Left lobe of liver (tissue), 2 donors: ENCODE data around the gene PDE9A. TPM values are rescaled to one million over a fixed set of nuclear protein-coding genes. Genes with fewer than 3 reads are reported as not detected.

Experiments
- ATAC-seq: fragments of 200-7000 bp; cut with Tn5 transposase; one replicate; pipeline ENCODE4 v1.9.1; 2020; ENCODE audit warnings: mild to moderate bottlenecking, moderate library complexity
- DNase-seq: peaks from one replicate; pipeline ENCODE4 v3.0.0-alpha.2; 2020; ENCODE audit warnings: low spot score
- total RNA-seq: library from RNA; stranded (reverse); gene quantifications from one replicate; pipeline ENCODE4 v1.2.1, GENCODE V29; 2021
- donor health status: DM: no; HTN: no; CAD: no; lungs with moderate emphysema.
- donor health status: DM: no; HTN: yes; CAD: no.

Gene PDE9A
- total RNA-seq, 1 donor from 2014 or later = 3.9 TPM

- ATAC-seq (no peak), DNase-seq (no peak)
Measured at GRCh38 chr21:42684109-42684916, 30.9 kb downstream of the PDE9A start.

- no peak for ATAC-seq
- DNase-seq = no peak
Measured at GRCh38 chr21:42685036-42685435, 31.6 kb downstream of the PDE9A start.

- DNase-seq (no peak), ATAC-seq (no peak)
Measured at GRCh38 chr21:42685954-42686500, 32.6 kb downstream of the PDE9A start.

GRCh38 chr21:42687796-42688195 lies 34.4 kb downstream of the PDE9A start:
- no peak for ATAC-seq

GRCh38 chr21:42688226-42688840 lies 34.9 kb downstream of the PDE9A start:
- DNase-seq = no peak

More at GRCh38 chr21:42687796-42688195, 34.4 kb downstream of the PDE9A start:
- no peak for DNase-seq

GRCh38 chr21:42688841-42689371 lies 35.5 kb downstream of the PDE9A start:
- DNase-seq (no peak), ATAC-seq (no peak)

More at GRCh38 chr21:42688226-42688840, 34.9 kb downstream of the PDE9A start:
- no peak for ATAC-seq

GRCh38 chr21:42690586-42690985 lies 37.2 kb downstream of the PDE9A start:
- ATAC-seq = no peak
- DNase-seq = no peak

- ATAC-seq = no peak
- DNase-seq = no peak
Measured at GRCh38 chr21:42691901-42692559, 38.6 kb downstream of the PDE9A start.

GRCh38 chr21:42692688-42693087 lies 39.3 kb downstream of the PDE9A start:
- DNase-seq = no peak
- no peak for ATAC-seq

- DNase-seq (no peak), ATAC-seq (no peak)
Measured at GRCh38 chr21:42694751-42695696, 41.6 kb downstream of the PDE9A start.

- no peak for DNase-seq
Measured at GRCh38 chr21:42695697-42696380, 42.4 kb downstream of the PDE9A start.

GRCh38 chr21:42696501-42697040 lies 43.1 kb downstream of the PDE9A start:
- ATAC-seq = no peak
- DNase-seq = no peak

More at GRCh38 chr21:42695697-42696380, 42.4 kb downstream of the PDE9A start:
- ATAC-seq = no peak

- DNase-seq = no peak
- ATAC-seq = no peak
Measured at GRCh38 chr21:42698733-42699132, 45.3 kb downstream of the PDE9A start.

- ATAC-seq (no peak), DNase-seq (no peak)
Measured at GRCh38 chr21:42699196-42699595, 45.8 kb downstream of the PDE9A start.

- DNase-seq (no peak), ATAC-seq (no peak)
Measured at GRCh38 chr21:42701706-42702456, 48.5 kb downstream of the PDE9A start.

GRCh38 chr21:42702720-42703119 lies 49.3 kb downstream of the PDE9A start:
- ATAC-seq (no peak), DNase-seq (no peak)

GRCh38 chr21:42703136-42703908 lies 49.9 kb downstream of the PDE9A start:
- ATAC-seq (no peak), DNase-seq (no peak)

GRCh38 chr21:42703965-42704364 lies 50.5 kb downstream of the PDE9A start:
- no peak for ATAC-seq
- no peak for DNase-seq
